ENCODE measurements around the gene FAM217B.

FAM217B gene

DNA sequence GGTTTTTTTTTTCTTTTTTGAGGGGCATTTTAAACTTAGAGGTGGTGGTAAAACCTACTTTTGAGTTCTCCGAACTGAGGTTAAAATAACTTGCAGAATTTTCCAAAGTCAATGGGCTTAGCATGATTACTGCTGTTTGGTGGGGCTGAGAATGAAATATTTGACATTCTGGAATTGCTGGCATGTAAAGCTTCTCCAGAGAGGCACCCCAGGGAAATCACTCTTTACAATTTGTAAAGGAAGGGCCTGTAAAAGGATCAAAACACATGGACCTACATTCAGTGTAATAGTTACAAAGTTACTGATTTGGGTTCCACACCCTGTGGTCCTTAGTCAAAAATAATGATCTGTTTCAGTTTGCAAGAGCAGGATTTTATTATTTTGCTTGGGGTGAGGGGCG, 5.5 kb downstream of the FAM217B start:
- DNase-seq (ENCODE audit: low read depth in 1 of 2, low spot score in 1 of 2) = no peak
- Histone ChIP-seq H3K27ac (replicated peaks) (no peak overlapping the region), H3K27me3 (ENCODE audit: insufficient read depth, poor library complexity, severe bottlenecking) (no peaks in the 10 kb centered on the region), H3K4me3 (replicated peaks; ENCODE audit: insufficient read depth, low read length) (no peak overlapping the region)
- TF ChIP-seq POLR2AphosphoS5 (IDR thresholded peaks at IDR 0.05; ENCODE audit: low read depth) (no peak), GABPA (IDR thresholded peaks at IDR 0.05; ENCODE audit: low read depth) (no peak), SPI1 (IDR thresholded peaks at IDR 0.05; ENCODE audit: borderline replicate concordance, low read depth) (no peak)
- TF ChIP-seq, protein P1, sequence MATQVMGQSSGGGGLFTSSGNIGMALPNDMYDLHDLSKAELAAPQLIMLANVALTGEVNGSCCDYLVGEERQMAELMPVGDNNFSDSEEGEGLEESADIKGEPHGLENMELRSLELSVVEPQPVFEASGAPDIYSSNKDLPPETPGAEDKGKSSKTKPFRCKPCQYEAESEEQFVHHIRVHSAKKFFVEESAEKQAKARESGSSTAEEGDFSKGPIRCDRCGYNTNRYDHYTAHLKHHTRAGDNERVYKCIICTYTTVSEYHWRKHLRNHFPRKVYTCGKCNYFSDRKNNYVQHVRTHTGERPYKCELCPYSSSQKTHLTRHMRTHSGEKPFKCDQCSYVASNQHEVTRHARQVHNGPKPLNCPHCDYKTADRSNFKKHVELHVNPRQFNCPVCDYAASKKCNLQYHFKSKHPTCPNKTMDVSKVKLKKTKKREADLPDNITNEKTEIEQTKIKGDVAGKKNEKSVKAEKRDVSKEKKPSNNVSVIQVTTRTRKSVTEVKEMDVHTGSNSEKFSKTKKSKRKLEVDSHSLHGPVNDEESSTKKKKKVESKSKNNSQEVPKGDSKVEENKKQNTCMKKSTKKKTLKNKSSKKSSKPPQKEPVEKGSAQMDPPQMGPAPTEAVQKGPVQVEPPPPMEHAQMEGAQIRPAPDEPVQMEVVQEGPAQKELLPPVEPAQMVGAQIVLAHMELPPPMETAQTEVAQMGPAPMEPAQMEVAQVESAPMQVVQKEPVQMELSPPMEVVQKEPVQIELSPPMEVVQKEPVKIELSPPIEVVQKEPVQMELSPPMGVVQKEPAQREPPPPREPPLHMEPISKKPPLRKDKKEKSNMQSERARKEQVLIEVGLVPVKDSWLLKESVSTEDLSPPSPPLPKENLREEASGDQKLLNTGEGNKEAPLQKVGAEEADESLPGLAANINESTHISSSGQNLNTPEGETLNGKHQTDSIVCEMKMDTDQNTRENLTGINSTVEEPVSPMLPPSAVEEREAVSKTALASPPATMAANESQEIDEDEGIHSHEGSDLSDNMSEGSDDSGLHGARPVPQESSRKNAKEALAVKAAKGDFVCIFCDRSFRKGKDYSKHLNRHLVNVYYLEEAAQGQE (IDR thresholded peaks at IDR 0.05; ENCODE audit: insufficient replicate concordance, low read depth) = no peak
- TF ChIP-seq, protein P2, sequence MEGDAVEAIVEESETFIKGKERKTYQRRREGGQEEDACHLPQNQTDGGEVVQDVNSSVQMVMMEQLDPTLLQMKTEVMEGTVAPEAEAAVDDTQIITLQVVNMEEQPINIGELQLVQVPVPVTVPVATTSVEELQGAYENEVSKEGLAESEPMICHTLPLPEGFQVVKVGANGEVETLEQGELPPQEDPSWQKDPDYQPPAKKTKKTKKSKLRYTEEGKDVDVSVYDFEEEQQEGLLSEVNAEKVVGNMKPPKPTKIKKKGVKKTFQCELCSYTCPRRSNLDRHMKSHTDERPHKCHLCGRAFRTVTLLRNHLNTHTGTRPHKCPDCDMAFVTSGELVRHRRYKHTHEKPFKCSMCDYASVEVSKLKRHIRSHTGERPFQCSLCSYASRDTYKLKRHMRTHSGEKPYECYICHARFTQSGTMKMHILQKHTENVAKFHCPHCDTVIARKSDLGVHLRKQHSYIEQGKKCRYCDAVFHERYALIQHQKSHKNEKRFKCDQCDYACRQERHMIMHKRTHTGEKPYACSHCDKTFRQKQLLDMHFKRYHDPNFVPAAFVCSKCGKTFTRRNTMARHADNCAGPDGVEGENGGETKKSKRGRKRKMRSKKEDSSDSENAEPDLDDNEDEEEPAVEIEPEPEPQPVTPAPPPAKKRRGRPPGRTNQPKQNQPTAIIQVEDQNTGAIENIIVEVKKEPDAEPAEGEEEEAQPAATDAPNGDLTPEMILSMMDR (IDR thresholded peaks at IDR 0.05; ENCODE audit: insufficient read depth, low read length) = no peak

DNA sequence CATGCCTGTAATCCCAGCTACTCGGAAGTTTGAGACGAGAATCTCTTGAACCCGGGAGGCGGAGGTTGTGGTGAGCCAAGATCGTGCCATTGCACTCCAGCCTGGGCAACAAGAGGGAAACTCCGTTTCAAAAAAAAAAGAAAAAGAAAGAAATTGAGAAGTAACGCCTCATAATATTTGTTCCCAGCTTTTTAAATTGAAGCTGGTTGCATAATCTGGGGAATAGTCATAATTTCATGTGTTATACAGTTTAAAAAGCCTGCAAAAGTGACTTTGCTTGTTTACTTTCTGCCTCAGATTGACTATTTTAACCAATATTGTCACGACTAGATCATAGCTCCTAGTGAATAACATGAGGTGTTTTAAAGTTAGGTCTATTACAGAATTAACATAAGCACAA, 7.2 kb downstream of the FAM217B start:
- no peaks in the 10 kb centered on the region for H3K27me3 ChIP-seq (ENCODE audit: insufficient read depth, poor library complexity, severe bottlenecking)
- no peak overlapping the region for H3K4me3 ChIP-seq (replicated peaks; ENCODE audit: insufficient read depth, low read length)
- TF ChIP-seq, protein P2 (IDR thresholded peaks at IDR 0.05; ENCODE audit: insufficient read depth, low read length) = no peak
- no peak for TF ChIP-seq SPI1 (IDR thresholded peaks at IDR 0.05; ENCODE audit: borderline replicate concordance, low read depth)
- no peak for TF ChIP-seq GABPA (IDR thresholded peaks at IDR 0.05; ENCODE audit: low read depth)
- TF ChIP-seq, protein P1 (IDR thresholded peaks at IDR 0.05; ENCODE audit: insufficient replicate concordance, low read depth) = no peak
- TF ChIP-seq POLR2AphosphoS5 (IDR thresholded peaks at IDR 0.05; ENCODE audit: low read depth) = no peak
- no peak overlapping the region for H3K27ac ChIP-seq (replicated peaks)
- no peak for DNase-seq (ENCODE audit: low read depth in 1 of 2, low spot score in 1 of 2)

DNA sequence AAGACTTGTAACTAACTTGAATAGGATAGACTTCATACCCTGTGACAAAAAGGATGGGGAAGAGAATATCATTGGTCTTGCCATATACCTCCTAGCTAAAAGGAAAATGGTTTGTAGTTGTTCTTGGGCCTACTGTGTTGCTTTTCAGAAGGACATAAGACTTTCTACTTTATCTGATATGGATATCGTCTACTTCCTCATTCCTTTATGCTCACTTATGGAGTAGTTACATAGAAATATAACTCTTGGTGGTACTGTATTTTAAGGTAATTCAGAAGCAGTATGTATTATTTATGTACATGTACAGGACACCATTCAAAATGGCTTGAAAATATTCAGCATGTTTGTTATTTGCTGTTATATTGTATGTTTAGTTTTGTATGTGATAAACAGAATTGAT, 8.0 kb downstream of the FAM217B start:
- TF ChIP-seq POLR2AphosphoS5 (IDR thresholded peaks at IDR 0.05; ENCODE audit: low read depth) (no peak), GABPA (IDR thresholded peaks at IDR 0.05; ENCODE audit: low read depth) (no peak), SPI1 (IDR thresholded peaks at IDR 0.05; ENCODE audit: borderline replicate concordance, low read depth) (no peak)
- TF ChIP-seq, protein P2 (IDR thresholded peaks at IDR 0.05; ENCODE audit: insufficient read depth, low read length) = no peak
- TF ChIP-seq, protein P1 (IDR thresholded peaks at IDR 0.05; ENCODE audit: insufficient replicate concordance, low read depth) = no peak
- H3K4me3 ChIP-seq (replicated peaks; ENCODE audit: insufficient read depth, low read length) = no peak overlapping the region
- DNase-seq (ENCODE audit: low read depth in 1 of 2, low spot score in 1 of 2) = no peak
- H3K27ac ChIP-seq (replicated peaks) = no peak overlapping the region; the same call in 1 of the 2 replicates
- no peaks in the 10 kb centered on the region for H3K27me3 ChIP-seq (ENCODE audit: insufficient read depth, poor library complexity, severe bottlenecking)

Data from HL-60 (cell line).